ENCODE data around the gene CYP51A1. TPM values are rescaled to one million over a fixed set of nuclear protein-coding genes. Genes with fewer than 3 reads are reported as not detected.

CYP51A1 gene
- total RNA-seq, 4 donors from 2014 or later, result 46.7 to 58.8 (median 52.2) TPM

DNA sequence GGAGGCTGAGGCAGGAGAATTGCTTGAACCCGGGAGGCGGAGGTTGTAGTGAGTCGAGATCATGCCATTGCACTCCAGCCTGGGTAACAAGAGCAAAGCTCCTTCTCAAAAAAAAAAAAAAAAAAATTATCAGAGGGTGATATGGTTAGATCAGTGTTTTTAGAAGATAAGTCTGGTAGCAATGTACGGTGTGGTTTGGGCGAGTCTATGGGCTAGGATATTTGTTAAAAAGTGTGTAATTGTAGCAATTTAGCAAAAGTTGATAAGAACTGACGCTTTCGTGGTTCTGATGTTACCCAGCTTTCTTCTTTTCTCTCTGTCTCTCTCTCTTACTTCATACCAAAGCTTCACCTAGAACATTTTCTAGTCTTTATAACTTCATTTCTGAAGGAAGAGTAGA lies 6.9 kb upstream of the CYP51A1 start:
- Histone ChIP-seq H3K27ac (no peak overlapping the region), H3K9me3 (no peaks in the 10 kb centered on the region), H3K36me3 (no peaks in the 10 kb centered on the region), H3K4me3 (no peak overlapping the region), H3K4me1 (no peaks in the 10 kb centered on the region), H3K27me3 (no peaks in the 10 kb centered on the region)
- TF ChIP-seq, protein P1, sequence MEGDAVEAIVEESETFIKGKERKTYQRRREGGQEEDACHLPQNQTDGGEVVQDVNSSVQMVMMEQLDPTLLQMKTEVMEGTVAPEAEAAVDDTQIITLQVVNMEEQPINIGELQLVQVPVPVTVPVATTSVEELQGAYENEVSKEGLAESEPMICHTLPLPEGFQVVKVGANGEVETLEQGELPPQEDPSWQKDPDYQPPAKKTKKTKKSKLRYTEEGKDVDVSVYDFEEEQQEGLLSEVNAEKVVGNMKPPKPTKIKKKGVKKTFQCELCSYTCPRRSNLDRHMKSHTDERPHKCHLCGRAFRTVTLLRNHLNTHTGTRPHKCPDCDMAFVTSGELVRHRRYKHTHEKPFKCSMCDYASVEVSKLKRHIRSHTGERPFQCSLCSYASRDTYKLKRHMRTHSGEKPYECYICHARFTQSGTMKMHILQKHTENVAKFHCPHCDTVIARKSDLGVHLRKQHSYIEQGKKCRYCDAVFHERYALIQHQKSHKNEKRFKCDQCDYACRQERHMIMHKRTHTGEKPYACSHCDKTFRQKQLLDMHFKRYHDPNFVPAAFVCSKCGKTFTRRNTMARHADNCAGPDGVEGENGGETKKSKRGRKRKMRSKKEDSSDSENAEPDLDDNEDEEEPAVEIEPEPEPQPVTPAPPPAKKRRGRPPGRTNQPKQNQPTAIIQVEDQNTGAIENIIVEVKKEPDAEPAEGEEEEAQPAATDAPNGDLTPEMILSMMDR (IDR thresholded peaks at IDR 0.05), result no peak
- TF ChIP-seq EP300 (IDR thresholded peaks at IDR 0.05), result no peak
- TF ChIP-seq POLR2A (IDR thresholded peaks at IDR 0.05), result no peak
- WGBS, 2 donors, result 92 to 95% methylated on average over 7 of the region's 7 CpGs
- DNase-seq (ENCODE audit: low spot score in 2 of 2), result no peak

DNA sequence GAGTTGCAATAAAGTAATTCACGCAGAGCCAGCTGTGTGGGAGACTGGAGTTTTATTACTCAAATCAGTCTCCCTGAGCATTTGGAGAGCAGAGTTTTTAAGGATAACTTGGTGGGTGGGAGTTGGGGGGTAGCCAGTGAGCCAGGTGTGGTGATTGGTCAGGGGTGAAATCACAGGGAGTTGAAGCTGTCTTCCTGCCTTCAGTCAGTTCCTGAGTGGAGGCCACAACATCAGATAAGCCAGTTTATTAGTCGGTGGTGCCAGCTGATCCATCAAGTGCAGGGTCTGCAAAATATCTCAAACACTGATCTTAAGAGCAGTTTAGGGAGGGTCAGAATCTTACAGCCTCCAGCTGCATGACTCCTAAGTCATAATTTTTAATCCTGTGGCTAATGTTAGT lies 3.3 kb upstream of the CYP51A1 start:
- H3K9me3 ChIP-seq, result no peaks in the 10 kb centered on the region
- TF ChIP-seq, protein P1 (IDR thresholded peaks at IDR 0.05), result no peak
- no peak for TF ChIP-seq POLR2A (IDR thresholded peaks at IDR 0.05)
- no peak for TF ChIP-seq EP300 (IDR thresholded peaks at IDR 0.05)
- H3K4me3 ChIP-seq, result no peak overlapping the region
- peaks cover 0 to 15% (median 7%) of the 10 kb centered on the region in 4 donors for H3K4me1 ChIP-seq
- 27 to 32% methylated on average over 2 of the region's 2 CpGs for WGBS, 2 donors
- no peak for DNase-seq (ENCODE audit: low spot score in 2 of 2)
- no peaks in the 10 kb centered on the region for H3K27me3 ChIP-seq
- H3K36me3 ChIP-seq, result no peaks in the 10 kb centered on the region
- no peak overlapping the region for H3K27ac ChIP-seq

DNA sequence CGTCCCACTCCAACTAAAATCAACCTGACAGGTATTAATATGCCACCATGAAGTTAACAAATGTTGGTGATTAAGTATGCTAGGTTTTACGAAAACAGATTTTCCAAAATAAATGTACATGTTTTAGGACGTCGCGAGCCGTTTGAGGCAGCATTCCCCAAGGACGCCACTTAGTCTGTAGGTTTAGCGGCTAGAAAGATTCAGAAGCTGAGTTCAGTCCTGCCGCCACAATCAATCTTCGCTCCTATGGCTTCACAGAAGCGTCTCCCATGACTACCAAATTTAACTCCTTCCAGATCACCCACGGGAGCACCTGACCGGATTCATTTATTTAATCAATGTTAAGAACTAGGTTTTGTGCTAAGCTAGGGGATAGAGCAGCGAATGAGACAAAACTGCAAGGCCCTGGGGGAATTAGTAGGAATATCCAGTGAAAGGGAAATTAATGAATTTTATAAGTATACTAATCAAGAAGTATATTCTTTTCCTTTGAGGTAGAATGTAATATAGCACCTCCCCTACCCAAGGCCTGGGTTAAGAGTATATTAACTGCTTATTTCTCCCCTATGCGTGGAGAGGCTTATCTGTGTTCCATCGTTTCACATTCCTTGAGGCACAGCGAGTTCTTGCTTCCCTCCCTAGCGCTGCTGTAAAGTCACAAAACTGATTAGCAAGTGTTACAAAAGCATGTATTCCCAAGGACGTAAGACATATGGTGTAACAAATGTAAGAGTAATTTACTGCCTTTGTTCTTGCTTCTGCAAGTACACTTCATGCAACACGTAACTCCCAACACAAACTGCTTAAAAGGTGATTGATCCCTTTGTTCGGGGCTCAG lies 994 bp upstream of the CYP51A1 start:
- Histone ChIP-seq H3K4me3 (peak overlapping the region; percentile 69 to 96 (median 84)), H3K36me3 (peaks cover 0 to 7% (median 0%) of the 10 kb centered on the region in 3 donors), H3K27me3 (no peaks in the 10 kb centered on the region), H3K9me3 (no peaks in the 10 kb centered on the region), H3K4me1 (peaks cover 0 to 33% (median 8%) of the 10 kb centered on the region in 4 donors), H3K27ac (peak overlapping the region; percentile 95 to 98 (median 97))
- WGBS, 2 donors, result 28 to 32% methylated on average over 21 of the region's 21 CpGs
- DNase-seq (ENCODE audit: low spot score in 2 of 2), result peak in 1 of 2 donors; percentile 8
- TF ChIP-seq EP300 (IDR thresholded peaks at IDR 0.05) (no peak), POLR2A (IDR thresholded peaks at IDR 0.05) (no peak)
- TF ChIP-seq, protein P1 (IDR thresholded peaks at IDR 0.05), result no peak

DNA sequence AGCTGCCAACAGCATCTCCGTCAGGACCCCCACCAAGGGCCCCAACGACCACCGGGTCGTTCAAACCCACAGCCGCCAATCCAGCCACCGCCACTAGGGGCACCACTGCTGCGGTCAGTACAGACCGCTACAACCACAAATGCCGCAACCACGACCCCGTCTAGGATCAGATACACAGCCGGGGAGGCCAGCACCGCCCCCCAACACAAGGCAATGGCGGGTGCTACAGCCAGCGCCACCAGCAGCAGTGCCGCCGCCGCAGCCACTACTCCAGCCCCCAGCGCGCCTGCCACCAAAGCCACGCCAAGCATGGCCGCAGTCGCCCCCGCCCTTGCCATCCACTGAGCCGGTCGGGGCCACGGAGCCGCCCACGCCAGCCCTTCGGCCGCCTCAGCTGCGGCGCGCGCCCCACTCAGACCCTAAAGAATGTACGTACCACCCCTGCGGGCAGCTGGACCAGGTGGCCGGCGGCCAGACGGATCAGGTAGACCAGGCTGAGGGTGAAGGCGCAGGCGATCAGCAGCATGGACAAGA lies 473 bp downstream of the CYP51A1 start:
- WGBS, 2 donors, result 0 to 1% methylated on average over 23 to 25 of the region's 42 CpGs
- Histone ChIP-seq H3K4me3 (peak overlapping the region; percentile 69 to 96 (median 84)), H3K4me1 (peaks cover 0 to 33% (median 8%) of the 10 kb centered on the region in 4 donors), H3K36me3 (peaks cover 0 to 21% (median 2%) of the 10 kb centered on the region in 3 donors), H3K27ac (peak overlapping the region; percentile 95 to 98 (median 97)), H3K27me3 (no peaks in the 10 kb centered on the region), H3K9me3 (no peaks in the 10 kb centered on the region)
- DNase-seq (ENCODE audit: low spot score in 2 of 2), result peak; percentile 28 to 71
- TF ChIP-seq, protein P1 (IDR thresholded peaks at IDR 0.05), result peak; percentile 79 to 90 (median 88)
- no peak for TF ChIP-seq POLR2A (IDR thresholded peaks at IDR 0.05)

All from tibial nerve (tissue), 4 donors.